NCI-H526 (cell line): ENCODE data around the gene ZNF787.
A peak's percentile ranks its signal among the peaks of the same experiment; 100 is the strongest.
"Not testable (repeated sequence)": the region's sequence is repeated elsewhere in the genome, so short reads cannot be mapped to it uniquely, and the experiment has no call there.

Source experiments
- DNase-seq, 2 experiments: peaks; one replicate each; lab custom pipeline; 2025; lab: John Stamatoyannopoulos, UW

ZNF787 gene

DNA sequence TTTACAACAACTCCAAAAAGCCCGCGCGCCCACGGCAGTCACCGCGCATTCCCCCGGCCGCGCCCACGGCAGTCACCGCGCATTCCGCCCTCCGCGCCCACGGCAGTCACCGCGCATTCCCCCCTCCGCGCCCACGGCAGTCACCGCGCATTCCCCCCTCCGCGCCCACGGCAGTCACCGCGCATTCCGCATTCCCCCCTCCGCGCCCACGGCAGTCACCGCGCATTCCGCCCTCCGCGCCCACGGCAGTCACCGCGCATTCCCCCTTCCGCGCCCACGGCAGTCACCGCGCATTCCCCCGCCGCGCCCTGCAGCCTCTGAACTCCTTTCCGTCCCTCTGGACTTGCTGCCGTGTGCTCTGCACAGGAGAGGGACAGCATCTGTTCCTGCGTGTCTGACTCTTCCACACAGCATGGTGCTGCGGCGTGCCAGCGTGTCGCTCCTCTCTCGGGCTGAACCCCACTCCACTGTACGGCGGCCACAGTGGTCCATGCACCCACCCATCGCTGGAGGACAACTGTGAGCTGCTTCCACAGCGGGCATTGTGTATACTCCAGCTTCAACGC, 15.2 kb downstream of the ZNF787 start:
- DNase-seq, result not testable (repeated sequence)

GRCh38 chr19:56105090-56105701, 15.9 kb downstream of the ZNF787 start:
- DNase-seq, result peak; percentile 77 to 91

DNA sequence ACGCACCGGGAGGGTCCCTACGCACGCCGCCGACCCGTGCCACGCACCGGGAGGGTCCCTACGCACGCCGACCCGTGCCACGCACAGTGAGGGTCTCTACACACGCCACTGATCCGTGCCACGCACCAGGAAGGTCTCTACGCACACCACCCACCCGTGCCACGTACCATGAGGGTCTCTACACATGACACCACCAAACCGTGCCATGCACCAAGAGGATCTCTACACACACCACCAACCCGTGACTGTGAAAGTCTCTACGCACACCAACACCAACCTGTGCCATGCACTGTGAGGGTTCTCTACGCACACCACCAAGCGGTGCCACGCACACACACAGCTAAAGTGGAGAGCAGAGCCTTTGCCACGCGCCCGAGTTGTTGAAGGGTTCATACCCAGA, 16.7 kb downstream of the ZNF787 start:
- no peak for DNase-seq

DNA sequence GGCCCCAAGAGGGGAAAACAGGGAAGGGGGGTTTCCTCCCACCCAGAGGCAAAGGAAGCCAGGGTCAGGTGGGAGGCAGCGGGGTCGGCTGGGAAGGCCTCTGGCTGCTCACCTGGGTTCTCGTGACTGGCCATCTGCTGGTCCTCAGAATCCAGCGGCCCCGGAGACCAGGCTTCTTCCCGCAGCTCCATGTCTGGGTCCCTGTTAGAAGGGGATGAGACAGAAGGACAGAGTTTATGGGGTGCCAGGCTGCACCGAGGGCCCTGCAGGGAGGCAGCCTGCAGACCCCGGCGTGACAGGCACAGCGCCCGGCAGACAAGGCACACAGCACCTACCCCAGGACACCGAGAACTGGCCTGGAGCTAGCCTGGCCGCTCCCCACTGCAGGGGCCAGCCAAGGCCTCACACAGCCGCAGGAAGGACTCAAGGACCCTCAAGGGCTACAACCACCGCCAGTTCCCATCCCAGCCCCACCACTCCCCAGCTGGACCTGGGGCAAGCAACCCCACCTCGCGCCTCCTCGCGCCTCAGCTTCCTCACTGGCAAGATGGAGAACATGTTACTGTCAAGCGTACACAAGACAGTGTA, 18.0 kb downstream of the ZNF787 start:
- no peak for DNase-seq

DNA sequence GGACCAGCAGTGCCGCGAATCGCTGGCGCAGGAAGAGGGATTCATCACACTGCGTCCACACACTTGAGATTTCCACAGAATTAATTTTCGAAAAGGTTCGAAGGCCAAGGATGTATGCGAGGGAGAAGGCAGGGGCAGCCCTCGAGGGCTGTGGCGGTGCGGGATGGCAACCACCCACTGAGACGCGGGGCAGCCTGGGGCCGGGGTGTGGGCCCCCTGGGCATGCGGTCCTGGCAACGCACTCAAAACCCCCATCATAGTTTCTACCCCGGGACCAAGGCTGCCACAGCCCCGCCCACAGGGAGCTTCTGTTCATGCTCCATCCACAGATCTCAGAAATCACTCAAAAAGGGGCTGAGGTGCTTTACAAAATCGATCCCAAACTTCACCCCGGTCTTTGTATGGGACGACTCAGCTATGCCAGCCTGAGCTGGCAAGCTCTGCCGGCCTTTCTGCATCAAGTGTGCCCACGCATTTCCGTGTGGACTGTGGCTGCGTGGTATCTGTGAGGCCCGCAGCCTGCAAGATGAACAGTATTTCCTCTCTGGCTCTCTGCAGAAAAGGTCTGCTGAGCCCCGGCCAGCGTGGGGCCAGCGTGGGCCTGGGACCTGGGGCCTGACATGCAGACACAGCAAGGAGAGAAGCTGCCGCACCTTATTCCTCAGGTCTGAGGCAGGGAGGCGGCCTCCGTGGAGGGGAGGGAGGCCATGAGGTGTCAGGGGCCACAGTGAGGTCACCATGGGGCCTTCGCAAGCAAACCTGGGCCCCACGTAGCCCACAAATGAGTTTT, 19.2 kb downstream of the ZNF787 start:
- DNase-seq, result no peak

DNA sequence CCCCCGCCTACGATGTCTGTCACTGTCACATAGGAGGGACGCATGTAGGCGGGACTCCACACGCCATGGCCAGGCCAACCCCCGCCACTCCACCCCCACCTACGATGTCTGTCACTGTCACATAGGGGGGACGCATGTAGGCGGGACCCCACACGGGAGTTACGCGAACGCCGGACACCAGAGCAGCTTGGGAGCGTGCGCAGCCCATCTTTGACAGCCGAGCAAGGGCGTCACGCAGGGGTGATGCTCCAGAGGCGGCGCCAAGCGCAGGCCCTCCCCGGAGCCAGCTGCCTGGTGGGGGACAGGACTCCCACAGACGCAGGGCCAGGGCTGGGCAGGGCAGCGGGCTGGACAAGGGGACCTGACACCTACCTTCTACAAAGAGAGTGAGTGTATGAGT, 20.0 kb downstream of the ZNF787 start:
- no peak for DNase-seq

DNA sequence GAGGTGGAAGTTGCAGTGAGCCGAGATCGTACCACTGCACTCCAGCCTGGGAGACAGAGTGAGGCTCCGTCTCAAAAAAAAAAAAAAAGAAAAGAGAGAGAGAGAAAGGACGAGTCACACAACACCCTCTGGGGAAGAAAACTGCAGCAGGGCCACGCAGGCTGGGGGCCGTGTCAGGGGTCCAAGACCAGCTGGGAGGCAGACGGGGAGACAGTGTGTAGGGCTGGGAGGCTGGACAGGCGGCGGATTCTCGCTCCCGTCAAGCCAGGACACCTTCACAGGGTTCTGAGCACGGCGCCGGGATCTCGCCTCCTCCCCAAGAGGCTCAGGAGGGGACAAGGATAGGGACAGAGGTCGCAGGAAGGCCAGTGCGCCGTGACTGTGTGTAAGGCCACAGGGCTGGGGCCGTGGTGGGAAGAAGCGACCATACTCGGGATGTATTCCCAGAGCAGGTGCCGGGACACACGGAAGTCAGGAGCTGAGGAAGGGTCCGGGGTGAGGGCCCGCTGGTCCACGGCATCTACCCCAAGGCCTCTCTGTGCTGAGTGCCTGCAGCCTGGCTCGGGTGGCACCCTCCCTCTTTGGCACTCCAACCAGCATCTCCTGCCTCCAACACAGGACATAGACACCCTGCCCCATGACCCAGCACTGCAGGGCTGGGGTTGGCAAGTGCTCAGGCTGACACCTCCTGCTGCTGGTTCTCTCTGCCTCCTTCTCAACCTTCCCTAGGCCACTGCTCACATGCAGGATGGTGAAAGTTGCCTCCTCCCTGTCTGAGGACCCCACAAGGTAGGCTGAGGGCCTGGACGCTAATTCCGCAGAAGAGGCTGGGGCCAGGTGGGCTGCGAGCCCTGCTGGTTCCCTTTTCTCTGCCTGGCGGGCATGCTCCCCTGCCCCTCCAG, 21.2 kb downstream of the ZNF787 start:
- DNase-seq, result no peak

DNA sequence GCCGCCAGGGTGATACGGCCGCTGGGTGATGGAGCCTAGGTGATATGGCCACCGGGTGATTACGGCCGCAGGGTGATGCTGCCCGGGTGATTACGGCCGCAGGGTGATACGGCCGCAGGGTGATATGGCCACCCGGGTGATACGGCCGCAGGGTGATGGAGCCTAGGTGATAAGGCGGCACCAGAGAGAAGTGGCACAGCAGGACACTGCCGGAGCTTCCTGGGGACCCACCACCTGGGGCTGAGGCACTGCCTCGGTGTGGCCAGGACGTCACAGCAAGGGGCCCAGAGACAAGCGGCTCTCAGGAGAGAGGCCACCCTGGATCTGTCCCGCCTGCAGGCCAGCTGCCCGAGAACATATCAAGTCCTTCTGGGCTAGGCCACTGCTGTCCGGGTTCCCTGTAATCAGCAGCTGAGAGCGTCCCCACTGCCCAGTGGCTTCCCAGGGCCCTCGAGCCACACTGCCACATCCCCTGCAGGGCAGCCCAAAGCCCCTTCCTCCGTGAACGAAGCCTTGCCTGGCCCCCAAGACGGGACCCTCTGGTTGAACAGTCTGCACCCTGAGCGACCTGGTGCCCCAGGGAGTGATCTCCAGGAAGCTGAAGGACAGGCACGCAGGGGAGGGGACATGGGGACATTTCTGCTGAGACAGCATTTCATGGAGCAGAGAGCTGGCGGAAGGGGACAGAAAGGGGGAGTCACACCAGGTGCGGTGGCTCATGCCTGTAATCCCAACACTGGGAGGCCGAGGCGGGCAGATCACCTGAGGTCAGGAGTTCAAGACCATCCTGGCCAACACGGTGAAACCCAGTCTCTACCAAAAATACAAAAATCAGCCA, 22.1 kb downstream of the ZNF787 start:
- no peak for DNase-seq

- not testable (repeated sequence) for DNase-seq
Observed at GRCh38 chr19:56098237-56098636, 22.9 kb downstream of the ZNF787 start.

GRCh38 chr19:56097776-56098175, 23.3 kb downstream of the ZNF787 start:
- no peak for DNase-seq

DNA sequence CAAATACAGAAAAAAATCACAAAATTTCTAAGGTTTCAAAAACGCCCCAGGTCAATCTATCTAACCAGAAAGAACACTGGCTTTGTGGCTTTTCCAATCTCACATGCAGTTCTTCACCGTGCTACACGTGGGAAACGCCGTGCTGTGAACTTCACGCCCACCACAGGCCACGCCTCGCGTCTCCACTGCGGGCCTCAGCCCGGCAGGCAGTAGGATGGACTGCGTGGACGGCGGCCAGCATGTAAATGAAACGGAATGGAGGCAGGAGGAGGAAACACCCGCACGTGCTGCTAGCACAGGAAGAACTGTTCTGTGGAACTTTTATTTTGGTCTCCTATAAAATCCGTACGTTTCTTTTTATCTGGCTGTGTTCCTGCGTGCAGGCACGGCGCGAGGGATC, 23.8 kb downstream of the ZNF787 start:
- DNase-seq, result no peak

DNA sequence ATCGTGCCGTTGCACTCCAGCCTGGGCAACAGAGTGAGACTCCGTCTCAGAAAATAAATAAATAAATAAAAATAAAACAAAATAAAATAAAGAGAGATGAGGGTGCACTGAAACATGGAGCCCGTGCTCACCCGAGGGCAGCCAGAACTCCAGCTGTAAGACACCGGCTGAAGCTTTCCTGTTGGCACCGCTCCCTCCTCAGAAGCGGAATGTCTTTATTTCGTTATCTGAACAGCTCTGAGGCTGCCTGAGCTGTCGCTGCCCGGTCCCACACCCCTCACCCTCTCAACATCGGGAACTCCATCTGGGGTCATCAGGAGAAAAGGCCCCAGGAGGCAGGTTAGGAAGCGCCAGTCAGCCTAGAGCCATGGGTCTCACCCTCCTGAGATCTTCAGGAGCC, 24.4 kb downstream of the ZNF787 start:
- DNase-seq, result no peak

- no peak for DNase-seq
Observed at GRCh38 chr19:56094449-56094848, 26.6 kb downstream of the ZNF787 start.

GRCh38 chr19:56092685-56093631, 28.1 kb downstream of the ZNF787 start:
- no peak for DNase-seq

DNA sequence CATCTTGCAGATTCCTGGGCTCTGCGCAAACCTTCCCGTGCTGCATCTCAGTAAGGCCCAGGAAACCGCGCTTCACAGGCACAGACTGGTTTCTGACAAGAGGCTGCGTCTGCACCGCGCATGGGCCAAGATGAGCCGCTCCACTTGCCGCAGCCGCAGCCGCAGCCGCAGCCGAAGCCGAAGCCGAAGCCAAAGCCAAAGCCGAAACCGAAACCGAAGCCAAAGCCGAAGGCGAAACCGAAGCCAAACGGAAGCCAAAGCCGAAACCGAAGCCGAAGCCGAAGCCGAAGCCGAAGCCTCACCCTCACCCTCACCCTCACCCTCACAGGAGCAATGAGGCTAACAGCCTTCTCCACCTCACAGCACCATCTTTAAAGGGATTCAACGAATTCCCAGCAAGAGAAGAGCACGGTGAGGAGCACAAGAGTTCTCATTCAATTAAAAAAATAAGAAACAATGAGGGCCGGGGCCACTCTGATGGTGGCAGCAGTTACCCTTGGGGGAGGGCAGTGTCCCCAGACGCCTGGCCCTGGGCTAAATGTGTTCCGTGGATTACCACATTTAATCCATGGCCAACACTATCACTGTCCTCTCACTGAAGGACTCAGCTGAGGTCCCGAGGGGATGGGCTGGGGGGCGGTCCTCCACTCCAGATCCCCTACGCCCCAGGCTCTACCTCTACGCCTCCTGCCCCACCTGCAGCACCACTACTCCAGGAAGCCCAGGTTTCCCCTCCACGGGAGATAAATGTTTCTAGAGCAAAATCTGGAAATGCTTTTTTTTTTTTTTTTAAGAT, 29.1 kb downstream of the ZNF787 start:
- peak; percentile 71 to 94 for DNase-seq

DNA sequence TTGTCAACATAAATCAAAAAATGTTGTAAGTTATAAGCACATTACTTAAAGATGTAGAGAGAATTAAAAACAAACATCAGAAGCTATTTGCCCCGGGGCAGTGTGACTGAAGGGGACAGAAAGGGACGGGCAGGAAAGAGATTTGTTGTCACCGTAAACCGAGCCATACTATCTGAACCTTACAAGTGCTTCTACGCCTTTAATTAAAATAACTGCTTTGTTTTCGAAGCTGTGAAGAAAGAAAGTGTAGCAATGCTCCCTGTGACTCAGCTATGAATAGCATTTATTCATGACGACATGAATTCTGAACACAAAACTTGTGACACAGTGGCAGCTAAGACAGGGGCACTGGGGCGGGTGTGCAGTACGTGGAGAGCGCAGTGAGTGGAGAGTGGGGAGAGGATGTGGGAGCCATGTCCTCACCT, 30.0 kb downstream of the ZNF787 start:
- DNase-seq, result peak in 1 of 2 experiments; percentile 7

- no peak for DNase-seq
Observed at GRCh38 chr19:56089344-56089743, 31.8 kb downstream of the ZNF787 start.

GRCh38 chr19:56088497-56089215, 32.4 kb downstream of the ZNF787 start:
- no peak for DNase-seq
